Tibial nerve (tissue), 4 donors: ENCODE results near the gene CADPS. TPM values are rescaled to one million over a fixed set of nuclear protein-coding genes. Genes with fewer than 3 reads are reported as not detected.

Experiments used
- DNase-seq, 2 donors: peaks; one replicate each; pipeline ENCODE4 v3.0.0-alpha.2; 2019; ENCODE audit warnings: low spot score in 2 of 2
- H3K27ac ChIP-seq, 4 donors: fragments of 200-600 bp; sonication (generic) in 3 of 4; one replicate each; pipeline ENCODE4 v1.5.1; 2017 to 2019; ENCODE audit warnings: mild to moderate bottlenecking in 1 of 4
- H3K27me3 ChIP-seq, 2 donors: fragments of 200-600 bp; sonication (generic) in 1 of 2; one replicate each; pipeline versions ENCODE4 v1.5.1 to v1.6.0; 2017 to 2019
- H3K36me3 ChIP-seq, 3 donors: fragments of 200-600 bp; sonication (generic); one replicate each; pipeline ENCODE4 v1.5.1; 2018 to 2019
- H3K4me1 ChIP-seq, 4 donors: fragments of 200-600 bp; sonication (generic) in 3 of 4; one replicate each; pipeline ENCODE4 v1.5.1; 2017 to 2019
- H3K4me3 ChIP-seq, 4 donors: fragments of 200-600 bp; sonication (generic) in 3 of 4; one replicate each; pipeline ENCODE4 v1.5.1; 2017 to 2019; ENCODE audit warnings: mild to moderate bottlenecking in 1 of 4, moderate library complexity in 1 of 4
- H3K9me3 ChIP-seq, 4 donors: fragments of 200-600 bp; sonication (generic) in 3 of 4; one replicate each; pipeline ENCODE4 v1.5.1; 2017 to 2019
- CTCF ChIP-seq, 5 experiments: fragments of 200-600 bp in 3 of 5; fragments of 450-650 bp in 2 of 5; sonication (generic) in 3 of 5; IDR thresholded peaks; one replicate each; pipeline ENCODE4 v1.5.1; 2016 to 2019; ENCODE audit warnings: antibody characterized with exemption in 5 of 5, mild to moderate bottlenecking in 3 of 5, moderate library complexity in 2 of 5
- EP300 ChIP-seq, 2 donors: sonication (generic); formaldehyde crosslinking; IDR thresholded peaks; one replicate each; pipeline ENCODE4 v1.6.1; 2017; ENCODE audit warnings: antibody characterized with exemption in 2 of 2, mild to moderate bottlenecking in 1 of 2
- POLR2A ChIP-seq, 2 donors: fragments of 450-650 bp; IDR thresholded peaks; one replicate each; pipeline ENCODE4 v1.6.1; 2017; ENCODE audit warnings: antibody characterized with exemption in 2 of 2, mild to moderate bottlenecking in 2 of 2, moderate library complexity in 2 of 2
- WGBS, 2 donors: methylation state at CpG; one replicate each; pipeline ENCODE4 v1.1.5; 2018; 5-methylcytosine and 5-hydroxymethylcytosine counted together
- total RNA-seq, 4 donors: library from RNA; depleted of rRNA; stranded (reverse); fragments of >200 nt; gene quantifications; one replicate each; pipeline ENCODE4 v1.1.0, GENCODE V29; 2016

Gene CADPS
- total RNA-seq, 4 donors from 2014 or later, result 16.2 to 16.7 TPM; not detected in 2

GRCh38 chr3:62392626-62393292 lies 482.5 kb downstream of the CADPS start:
- Histone ChIP-seq H3K36me3 (no peaks in the 10 kb centered on the region), H3K27ac (no peak overlapping the region), H3K4me3 (no peak overlapping the region), H3K4me1 (no peaks in the 10 kb centered on the region), H3K27me3 (no peaks in the 10 kb centered on the region), H3K9me3 (no peaks in the 10 kb centered on the region)
- WGBS, 2 donors, result 34 to 53% methylated on average over 5 of the region's 5 CpGs
- DNase-seq, result no peak
- no peak for TF ChIP-seq CTCF (IDR thresholded peaks at IDR 0.05)
- no peak for TF ChIP-seq POLR2A (IDR thresholded peaks at IDR 0.05)
- no peak for TF ChIP-seq EP300 (IDR thresholded peaks at IDR 0.05)

- 78 to 79% methylated on average over 3 of the region's 3 CpGs for WGBS, 2 donors
- Histone ChIP-seq H3K27me3 (peaks cover 0 to under 1% of the 10 kb centered on the region in 2 donors), H3K4me3 (no peak overlapping the region), H3K27ac (no peak overlapping the region), H3K36me3 (no peaks in the 10 kb centered on the region), H3K9me3 (no peaks in the 10 kb centered on the region), H3K4me1 (no peaks in the 10 kb centered on the region)
- no peak for DNase-seq
- no peak for TF ChIP-seq EP300 (IDR thresholded peaks at IDR 0.05)
- TF ChIP-seq POLR2A (IDR thresholded peaks at IDR 0.05), result no peak
- no peak for TF ChIP-seq CTCF (IDR thresholded peaks at IDR 0.05)
These were observed 488.0 kb downstream of the CADPS start for GRCh38 chr3:62387251-62387650.

- peaks cover 0 to 80% of the 10 kb centered on the region in 2 donors for H3K27me3 ChIP-seq
- H3K4me3 ChIP-seq, result no peak overlapping the region
- H3K27ac ChIP-seq, result no peak overlapping the region
- no peaks in the 10 kb centered on the region for H3K36me3 ChIP-seq
- peaks cover 0 to 39% (median 3%) of the 10 kb centered on the region in 4 donors for H3K4me1 ChIP-seq
- DNase-seq, result no peak
- H3K9me3 ChIP-seq, result no peaks in the 10 kb centered on the region
- 3 to 4% methylated on average over 21 of the region's 21 CpGs for WGBS, 2 donors
- TF ChIP-seq EP300 (IDR thresholded peaks at IDR 0.05), result no peak
- no peak for TF ChIP-seq CTCF (IDR thresholded peaks at IDR 0.05)
These were observed 495.9 kb downstream of the CADPS start for GRCh38 chr3:62379321-62379798.

GRCh38 chr3:62378921-62379320 lies 496.3 kb downstream of the CADPS start:
- Histone ChIP-seq H3K36me3 (no peaks in the 10 kb centered on the region), H3K4me1 (peaks cover 0 to 43% (median 5%) of the 10 kb centered on the region in 4 donors), H3K4me3 (no peak overlapping the region), H3K9me3 (no peaks in the 10 kb centered on the region), H3K27me3 (peaks cover 0 to 84% of the 10 kb centered on the region in 2 donors), H3K27ac (no peak overlapping the region)
- 4 to 6% methylated on average over 14 of the region's 14 CpGs for WGBS, 2 donors
- TF ChIP-seq POLR2A (IDR thresholded peaks at IDR 0.05) (no peak), CTCF (IDR thresholded peaks at IDR 0.05) (no peak), EP300 (IDR thresholded peaks at IDR 0.05) (no peak)
- DNase-seq, result no peak

GRCh38 chr3:62378311-62378789 lies 496.9 kb downstream of the CADPS start:
- Histone ChIP-seq H3K27ac (no peak overlapping the region), H3K4me3 (no peak overlapping the region), H3K9me3 (no peaks in the 10 kb centered on the region), H3K27me3 (peaks cover 0 to 90% of the 10 kb centered on the region in 2 donors), H3K36me3 (no peaks in the 10 kb centered on the region), H3K4me1 (peaks cover 0 to 49% (median 9%) of the 10 kb centered on the region in 4 donors)
- DNase-seq, result no peak
- TF ChIP-seq CTCF (IDR thresholded peaks at IDR 0.05) (no peak), EP300 (IDR thresholded peaks at IDR 0.05) (no peak), POLR2A (IDR thresholded peaks at IDR 0.05) (no peak)
- WGBS, 2 donors, result 1 to 3% methylated on average over 21 to 29 of the region's 29 CpGs
